Stimulated activated CD4-positive, alpha-beta T cell treated with anti-CD3 and anti-CD28 coated beads, Interleukin-2, amount 100 ng/mL, for 24 hours (primary cell): ENCODE results near the gene ITPR1.
"Not testable (repeated sequence)": the region's sequence is repeated elsewhere in the genome, so short reads cannot be mapped to it uniquely, and the experiment has no call there.

Experiments used
- DNase-seq, 2 donors: peaks; one replicate each; pipeline ENCODE4 v3.0.0-alpha.2; 2020

The ITPR1 gene

GRCh38 chr3:4574426-4574965 is 81.3 kb downstream of the ITPR1 start:
- no peak for DNase-seq

- no peak for DNase-seq
Observed at GRCh38 chr3:4575381-4575780, 82.2 kb downstream of the ITPR1 start.

- no peak for DNase-seq
Observed at GRCh38 chr3:4577721-4578120, 84.6 kb downstream of the ITPR1 start.

- no peak for DNase-seq
Observed at GRCh38 chr3:4580346-4581123, 87.4 kb downstream of the ITPR1 start.

DNA sequence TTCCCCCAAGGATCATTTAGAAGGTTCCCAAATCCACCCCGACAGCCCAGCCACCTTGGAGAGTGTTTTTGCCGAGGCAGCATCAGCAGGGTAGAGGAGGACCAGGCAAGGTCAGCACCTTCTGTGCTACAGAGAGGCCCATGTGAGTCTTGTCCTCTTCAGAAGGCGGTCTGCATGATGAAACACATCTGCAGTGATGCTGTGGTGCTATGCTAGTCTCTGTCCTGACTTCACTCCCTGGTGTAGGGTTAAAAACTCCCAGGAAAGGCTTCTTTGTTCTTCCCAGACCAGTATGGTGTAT is 87.9 kb downstream of the ITPR1 start:
- DNase-seq, result no peak

DNA sequence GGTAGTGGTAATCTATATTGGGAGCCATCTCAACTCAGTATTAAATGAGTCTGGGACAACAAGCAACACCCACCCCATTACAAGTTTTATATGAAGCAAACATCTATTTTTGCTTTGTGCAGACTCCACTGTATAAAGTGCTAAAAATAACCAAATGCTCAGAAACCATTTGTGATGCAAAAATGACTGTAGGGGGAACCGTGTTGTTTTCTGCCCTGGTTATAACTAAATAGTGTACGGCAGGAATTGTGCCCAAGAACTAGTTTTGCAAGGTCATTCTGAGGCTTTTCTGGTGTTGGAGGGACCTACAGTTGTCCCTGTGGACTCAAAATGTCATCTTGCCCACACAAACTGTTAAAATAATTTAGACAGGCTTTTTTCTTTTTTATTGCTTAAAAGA is 88.3 kb downstream of the ITPR1 start:
- DNase-seq, result no peak

- no peak for DNase-seq
Observed at GRCh38 chr3:4581920-4582611, 88.9 kb downstream of the ITPR1 start.

DNA sequence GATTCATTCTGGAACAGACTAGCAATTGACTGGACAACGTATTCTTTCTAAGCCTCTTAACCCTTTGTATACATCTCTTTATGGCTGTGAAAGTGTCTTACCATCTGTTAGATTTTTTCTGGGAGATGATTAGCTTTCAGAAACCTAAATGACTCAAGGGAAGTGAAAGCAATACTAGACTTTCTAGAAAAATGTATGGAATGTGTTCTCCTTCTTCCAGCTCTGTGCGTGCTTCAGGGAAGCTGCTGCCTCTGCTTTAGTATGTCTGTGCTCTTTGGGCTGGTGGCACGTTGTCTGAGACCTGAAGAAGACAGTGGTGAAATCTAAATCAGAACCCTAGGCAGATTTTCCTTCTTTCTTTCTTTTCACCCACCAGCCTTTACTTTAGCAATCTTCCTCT is 89.5 kb downstream of the ITPR1 start:
- no peak for DNase-seq

DNA sequence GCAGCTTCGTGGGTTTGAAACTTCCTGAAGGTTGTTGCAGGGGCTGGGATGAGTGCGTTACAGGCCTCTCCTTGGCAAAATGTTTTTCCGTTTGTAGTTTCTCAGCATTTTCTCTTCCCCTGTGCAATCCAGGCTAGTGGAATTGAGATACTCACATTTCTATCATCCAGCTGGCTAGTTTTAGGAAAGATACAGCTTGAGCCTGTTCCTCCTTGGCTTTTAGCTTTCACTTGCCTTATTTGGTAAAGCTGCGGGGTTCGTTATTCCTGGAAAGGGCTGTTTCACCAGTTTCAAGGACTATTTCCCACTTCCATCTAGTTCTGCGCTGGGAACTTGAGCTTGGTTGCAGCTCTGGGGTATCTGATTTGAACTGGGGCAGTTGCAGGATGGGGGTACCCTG is 90.3 kb downstream of the ITPR1 start:
- no peak for DNase-seq

- DNase-seq, result peak in 1 of 2 donors; percentile 18
Observed at GRCh38 chr3:4584456-4585249, 91.5 kb downstream of the ITPR1 start.

GRCh38 chr3:4586381-4586780 is 93.2 kb downstream of the ITPR1 start:
- DNase-seq, result no peak

DNA sequence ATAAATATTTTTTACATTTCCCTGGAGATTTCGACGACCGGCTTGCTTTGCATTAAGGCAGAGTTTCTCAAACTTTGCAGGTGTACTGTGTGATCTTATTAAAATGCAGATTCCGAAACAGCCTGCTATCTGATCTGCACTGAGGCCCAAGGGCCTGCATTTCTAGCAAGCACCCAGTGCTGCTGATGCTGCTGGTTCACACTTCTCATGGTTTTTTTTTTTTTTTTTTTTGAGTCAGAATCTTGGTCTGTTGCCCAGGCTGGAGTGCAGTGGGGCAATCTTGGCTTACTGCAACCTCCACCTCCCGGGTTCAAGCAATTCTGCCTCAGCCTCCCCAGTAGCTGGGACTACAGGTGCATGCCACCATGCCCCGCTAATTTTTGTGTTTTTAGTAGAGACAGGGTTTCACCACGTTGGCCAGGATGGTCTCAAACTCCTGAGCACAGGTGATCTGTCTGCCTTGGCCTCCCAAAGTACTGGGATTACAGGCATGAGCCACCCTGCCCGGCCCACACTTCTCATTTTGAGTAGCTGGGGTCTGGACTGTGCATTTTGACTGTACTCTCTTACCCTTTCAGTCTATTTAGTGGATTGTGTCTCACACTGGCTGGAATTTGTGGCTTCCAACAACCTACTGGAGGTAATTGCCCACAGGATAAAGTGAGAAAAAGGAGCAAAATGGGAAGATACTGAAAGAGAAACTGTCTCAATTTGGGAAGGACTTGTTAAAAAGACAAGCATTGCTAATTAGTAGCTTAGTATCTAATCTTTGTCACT is 94.1 kb downstream of the ITPR1 start:
- DNase-seq, result peak in 1 of 2 donors; percentile 14

DNA sequence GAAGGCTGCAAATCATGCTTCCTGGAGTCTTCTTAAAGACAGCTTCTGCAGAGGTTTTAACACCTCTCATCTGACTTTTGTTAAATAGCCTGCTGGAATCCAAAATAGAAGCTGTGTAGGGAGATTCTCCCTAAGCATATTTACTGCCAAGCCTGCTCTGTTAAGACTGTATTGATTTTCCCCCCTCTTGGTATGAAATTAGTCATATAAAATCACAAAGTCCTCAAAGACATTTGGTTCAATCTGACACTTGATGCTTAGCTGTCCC is 94.6 kb downstream of the ITPR1 start:
- no peak for DNase-seq

DNA sequence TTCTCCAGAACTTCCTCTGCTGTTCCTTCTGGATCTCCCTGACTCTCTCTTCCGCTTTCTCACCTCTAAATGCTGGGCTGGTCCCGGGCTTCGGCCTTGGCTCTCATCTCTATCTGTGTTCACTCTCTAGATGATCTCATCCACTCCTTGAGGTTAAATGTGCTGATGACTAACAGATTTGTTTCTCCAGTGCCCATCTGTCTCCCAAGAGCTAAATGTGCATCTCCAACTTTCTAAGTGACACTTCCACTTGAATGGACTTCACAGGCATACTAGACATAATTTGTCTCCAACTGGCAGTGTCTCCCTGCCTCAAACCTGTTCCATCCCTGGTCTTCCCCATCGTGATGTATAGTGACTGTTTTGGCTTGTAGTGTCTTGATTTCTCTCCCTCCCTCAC is 95.3 kb downstream of the ITPR1 start:
- DNase-seq, result no peak

DNA sequence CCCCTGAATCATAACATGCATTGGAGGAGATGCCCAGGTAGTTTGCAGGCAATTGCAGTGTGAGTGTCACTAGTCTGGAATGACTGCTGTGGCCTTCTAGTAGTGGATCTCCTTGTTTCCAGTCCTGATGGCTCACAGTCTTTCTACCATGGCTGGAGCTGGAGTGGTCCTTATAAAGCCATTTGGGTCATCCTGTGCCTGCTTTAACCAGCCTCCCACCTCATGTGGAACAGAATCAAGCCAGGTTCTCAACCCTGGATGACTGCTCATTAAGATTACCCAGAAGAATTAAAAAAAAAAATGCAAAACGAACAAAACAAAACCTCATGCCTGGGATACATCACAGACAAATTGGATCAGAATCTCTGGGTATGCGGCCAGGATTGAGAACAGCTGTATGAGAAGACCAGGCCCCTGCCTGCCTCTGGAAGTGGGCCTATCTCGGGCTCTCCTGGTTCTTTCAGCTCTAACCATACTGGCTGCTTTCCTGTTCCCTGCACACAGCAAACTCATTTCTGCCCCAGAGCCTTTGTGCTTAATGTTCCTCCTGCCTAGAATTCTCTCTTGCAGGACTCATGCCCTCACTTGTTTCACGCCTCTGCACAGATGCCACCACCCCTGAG is 96.4 kb downstream of the ITPR1 start:
- DNase-seq, result no peak

DNA sequence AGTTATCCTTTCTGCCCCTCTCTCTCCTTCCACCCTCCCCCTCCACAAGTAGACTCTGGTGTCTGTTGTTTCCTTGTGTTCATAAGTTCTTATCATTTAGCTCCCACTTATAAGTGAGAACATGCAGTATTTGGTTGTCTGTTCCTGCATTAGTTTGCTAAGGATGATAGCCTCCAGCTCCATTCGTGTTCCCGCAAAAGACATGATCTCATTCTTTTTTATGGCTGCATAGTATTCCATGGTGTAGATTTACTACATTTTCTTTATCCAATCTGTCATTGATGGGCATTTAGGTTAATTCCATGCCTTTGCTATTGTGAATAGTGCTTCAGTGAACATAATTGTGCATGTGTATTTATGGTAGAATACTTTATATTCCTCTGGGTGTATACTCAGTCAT is 97.7 kb downstream of the ITPR1 start:
- DNase-seq, result not testable (repeated sequence)

GRCh38 chr3:4591669-4592068 is 98.5 kb downstream of the ITPR1 start:
- DNase-seq, result no peak

DNA sequence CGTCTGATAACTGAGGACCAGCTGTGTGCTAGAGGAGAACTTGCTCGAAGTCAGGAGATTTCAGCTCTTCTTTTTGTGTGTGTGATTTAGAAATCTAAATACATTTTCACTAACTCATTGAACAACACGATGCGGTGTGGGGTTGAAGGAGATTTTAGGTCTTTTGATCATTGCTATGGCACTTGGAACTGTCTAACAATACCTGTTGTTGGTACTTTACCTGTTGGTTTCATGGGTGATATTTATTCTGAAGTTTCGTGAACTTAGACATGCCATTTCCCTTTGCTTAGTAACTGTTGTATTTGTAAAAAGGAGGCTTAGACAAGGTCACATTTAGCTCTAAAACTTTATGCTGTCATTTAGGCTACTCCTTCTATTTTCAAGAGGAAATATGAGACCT is 99.9 kb downstream of the ITPR1 start:
- no peak for DNase-seq

GRCh38 chr3:4595710-4596113 is 102.6 kb downstream of the ITPR1 start:
- no peak for DNase-seq

DNA sequence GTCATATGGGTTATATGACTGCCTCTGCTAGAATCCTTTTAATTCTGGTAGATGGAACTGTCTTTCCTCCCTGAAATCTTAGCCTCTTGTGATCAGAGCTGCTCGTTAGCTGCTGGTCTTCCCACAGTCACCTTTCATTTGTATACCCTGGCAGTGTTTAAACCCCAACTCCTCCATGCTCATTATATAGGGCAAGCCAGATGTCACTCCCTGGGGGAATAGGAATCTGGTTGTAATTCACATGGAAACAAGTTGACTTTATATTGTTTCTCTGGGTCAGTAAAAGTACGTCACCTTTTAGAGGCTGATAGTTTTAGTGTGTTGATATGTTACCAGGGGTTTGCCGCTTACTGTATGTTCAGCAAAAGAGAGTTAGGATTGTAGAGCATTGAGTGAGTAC is 103.5 kb downstream of the ITPR1 start:
- DNase-seq, result no peak

- no peak for DNase-seq
Observed at GRCh38 chr3:4597208-4597985, 104.2 kb downstream of the ITPR1 start.

DNA sequence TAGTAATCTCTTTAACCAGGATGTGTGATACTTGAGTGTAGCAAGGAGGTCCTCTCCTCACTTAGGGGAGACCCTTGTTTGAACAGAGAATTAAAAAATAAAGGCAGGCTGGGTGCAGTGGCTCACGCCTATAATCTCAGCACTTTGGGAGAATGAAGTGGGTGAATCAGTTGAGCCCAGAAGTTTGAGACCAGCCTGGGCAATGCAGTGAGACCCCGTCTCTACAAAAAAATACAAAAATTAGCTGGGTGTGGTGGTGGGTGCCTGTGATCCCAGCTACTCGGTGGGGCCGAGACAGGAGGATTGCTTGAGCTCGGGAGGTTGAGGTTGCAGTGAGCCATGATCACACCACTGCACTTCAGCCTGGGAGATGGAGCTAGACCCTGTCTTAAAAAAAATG is 105.1 kb downstream of the ITPR1 start:
- not testable (repeated sequence) for DNase-seq
